GM12872 (cell line): Measurements from ENCODE around the gene DEPDC5.

Source experiments
- CTCF ChIP-seq: IDR thresholded peaks from 3 replicates; pipeline ENCODE4 v1.5.1; 2011; ENCODE audit warnings: low read depth, mild to moderate bottlenecking, low read length, moderate library complexity; ENCODE audit not compliant: insufficient read depth

DEPDC5 gene

GRCh38 chr22:31945443-31945855 lies 191.6 kb downstream of the DEPDC5 start:
- no peak for TF ChIP-seq CTCF

- TF ChIP-seq CTCF: no peak
Observed at GRCh38 chr22:31945971-31946680, 192.3 kb downstream of the DEPDC5 start.

GRCh38 chr22:31947296-31947695 lies 193.5 kb downstream of the DEPDC5 start:
- TF ChIP-seq CTCF: peak; percentile 81

DNA sequence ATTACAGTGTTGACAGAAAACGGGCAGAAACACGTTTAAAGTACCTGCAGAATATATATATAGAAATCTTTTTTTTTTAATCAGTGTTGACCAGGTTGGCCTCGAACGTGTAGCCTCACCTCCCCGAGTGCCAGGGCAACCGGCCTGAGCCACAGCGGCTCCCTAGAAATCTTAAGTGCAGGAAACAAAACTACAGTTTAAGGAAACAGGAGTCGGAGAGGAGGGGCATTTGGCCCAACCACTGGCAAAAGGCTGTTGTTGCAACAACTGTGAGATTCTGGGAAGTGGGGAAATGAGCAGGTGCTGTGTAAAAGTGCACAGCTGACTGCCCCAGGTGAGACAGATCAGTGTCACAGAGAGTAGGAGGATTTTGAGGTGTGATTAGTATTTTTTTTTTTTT lies 194.2 kb downstream of the DEPDC5 start:
- TF ChIP-seq CTCF: no peak

- no peak for TF ChIP-seq CTCF
Observed at GRCh38 chr22:31950226-31950625, 196.4 kb downstream of the DEPDC5 start.

DNA sequence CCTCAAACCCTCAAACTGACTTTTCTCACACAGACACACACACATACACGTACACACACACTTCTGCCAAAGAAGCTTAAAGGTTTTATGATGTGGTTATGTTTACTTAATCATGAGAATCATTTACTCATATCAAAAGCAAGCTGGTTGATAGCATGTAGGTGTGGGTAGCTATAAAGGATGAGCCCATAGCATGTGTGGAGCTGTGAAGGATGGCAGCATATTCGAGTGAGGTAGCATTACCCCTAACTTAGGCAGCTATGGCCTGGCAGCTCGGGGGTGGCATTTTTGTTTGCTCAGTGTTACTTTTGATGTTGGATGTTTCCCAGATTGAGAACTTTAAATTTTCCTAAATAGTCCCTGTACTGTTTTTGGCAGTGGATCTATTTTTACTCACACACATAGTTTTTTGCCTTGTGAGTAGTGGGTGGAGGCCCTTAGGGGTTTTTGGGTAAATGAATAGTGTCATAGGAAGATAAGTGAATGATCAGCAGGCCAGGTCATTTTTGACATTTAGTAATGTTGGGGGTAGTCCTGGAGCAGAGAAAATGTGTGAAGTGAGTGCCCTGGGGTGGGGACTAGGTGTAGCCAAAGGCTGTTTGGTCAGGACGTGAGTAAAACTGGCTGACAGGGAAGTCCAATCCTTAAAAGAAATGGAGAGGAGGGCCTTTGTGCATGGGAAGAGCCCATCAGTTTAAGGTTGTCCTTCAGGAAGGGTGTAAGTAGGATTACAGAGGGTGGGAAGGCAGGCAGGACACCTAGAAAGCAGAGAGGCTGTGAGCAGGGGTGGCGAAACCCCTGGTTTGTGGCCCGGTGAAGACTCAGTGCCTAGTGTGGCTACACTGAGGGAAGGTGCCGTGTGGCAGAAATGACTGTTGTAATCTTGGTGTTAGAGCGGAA lies 197.6 kb downstream of the DEPDC5 start:
- no peak for TF ChIP-seq CTCF

DNA sequence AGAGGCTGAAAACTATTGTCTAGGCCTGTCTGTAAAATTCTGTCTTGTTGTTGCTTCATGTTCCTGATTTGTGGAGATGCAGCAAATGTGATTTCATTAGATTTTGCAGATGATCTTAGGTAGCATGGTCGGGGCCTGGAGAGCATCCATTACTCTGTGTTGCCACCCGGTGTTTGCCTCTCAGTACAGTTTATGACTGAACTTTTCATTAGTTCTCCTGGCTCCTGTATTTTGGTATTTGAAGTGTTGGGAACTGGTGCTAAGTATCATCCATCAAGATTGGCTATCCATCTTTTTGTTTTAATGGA lies 198.2 kb downstream of the DEPDC5 start:
- no peak for TF ChIP-seq CTCF
